Measurements from ENCODE around the gene DCUN1D4.
"Not testable (repeated sequence)": the region's sequence is repeated elsewhere in the genome, so short reads cannot be mapped to it uniquely, and the experiment has no call there.

Gene DCUN1D4

DNA sequence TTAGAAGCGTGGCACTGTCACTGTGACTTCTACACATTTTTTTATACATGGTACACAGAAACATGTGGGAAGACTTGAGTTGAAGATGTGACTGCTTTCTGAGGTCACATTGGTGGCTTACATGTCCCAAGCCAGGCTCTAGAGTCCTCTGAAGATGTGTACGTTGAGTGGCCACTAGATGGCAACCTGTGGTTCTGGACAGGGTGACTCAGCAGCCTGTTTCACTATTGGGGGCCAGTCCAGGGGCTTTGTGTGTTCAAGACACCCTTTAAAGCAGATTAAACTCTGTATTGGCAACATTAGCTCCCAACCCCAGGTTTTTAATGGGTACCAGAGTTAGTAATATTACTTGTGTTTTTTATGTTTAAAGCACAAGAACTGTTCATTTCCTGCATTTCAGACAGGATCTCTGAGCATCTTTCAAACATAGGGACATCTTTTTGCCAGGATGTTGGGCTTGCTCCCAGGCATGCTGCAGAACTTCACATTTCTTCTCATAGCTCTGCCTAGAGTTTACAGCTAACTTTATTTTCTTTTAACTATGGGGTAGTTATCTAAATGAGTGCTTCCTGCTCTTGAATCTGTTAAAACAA is 53.0 kb downstream of the DCUN1D4 start:
- DNase-seq, result peak; percentile 6 to 49

DNA sequence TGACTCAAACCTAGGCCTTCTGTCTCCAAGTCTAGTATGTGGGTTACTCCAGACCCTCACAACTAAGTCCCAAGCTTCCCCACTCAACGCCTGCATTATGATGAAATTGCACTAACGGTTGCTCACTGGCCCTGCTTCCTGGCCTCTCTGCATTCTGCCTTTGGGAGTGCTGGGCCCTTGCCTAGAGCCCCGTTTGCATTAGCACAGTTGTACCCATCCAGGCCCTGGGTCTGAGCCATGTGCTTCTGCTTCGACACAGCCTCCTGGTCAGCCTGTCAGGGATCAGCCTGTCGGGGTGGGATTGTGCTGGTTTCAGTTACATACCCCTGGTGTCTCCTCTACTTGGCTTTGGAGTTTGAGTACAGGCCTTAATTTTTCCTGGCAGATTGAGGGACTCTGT is 58.4 kb downstream of the DCUN1D4 start:
- no peak for DNase-seq

DNA sequence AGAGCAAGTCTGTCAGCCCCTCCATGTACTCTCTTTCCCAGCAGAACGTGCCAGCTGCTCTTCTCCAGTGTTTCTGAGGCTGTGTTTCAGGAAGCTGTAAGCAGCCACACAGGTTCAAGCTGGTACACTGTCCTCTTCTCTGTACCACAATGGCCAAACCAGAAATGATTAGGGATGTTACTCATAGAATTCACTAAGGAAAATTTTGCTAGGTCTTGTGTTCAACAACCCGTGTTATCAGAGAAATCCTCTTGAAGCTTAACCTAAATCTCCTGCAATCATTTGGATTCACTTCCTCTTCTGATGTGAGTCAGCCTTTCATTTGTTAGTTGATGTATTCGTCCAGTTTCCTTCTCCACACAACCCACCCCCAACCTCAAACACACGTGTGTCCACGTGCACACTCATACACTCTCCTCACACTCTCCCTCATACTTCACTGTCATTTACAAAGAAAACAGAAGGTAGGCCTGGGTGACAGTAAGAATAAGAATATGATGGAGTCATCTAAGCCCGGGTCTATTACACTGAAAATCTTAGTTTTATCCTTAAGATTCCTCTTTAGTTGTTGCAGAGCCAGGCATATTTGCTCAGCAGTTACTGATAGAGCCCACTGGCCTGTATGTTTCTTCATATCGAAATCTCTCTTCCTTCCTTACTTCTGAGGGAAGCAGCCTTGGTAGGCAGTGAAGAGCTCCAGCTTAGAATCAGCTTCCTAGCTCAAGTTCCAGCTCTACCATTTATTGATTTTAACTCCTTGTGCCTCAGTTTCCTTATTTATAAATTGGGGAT is 63.4 kb downstream of the DCUN1D4 start:
- no peak for DNase-seq

DNA sequence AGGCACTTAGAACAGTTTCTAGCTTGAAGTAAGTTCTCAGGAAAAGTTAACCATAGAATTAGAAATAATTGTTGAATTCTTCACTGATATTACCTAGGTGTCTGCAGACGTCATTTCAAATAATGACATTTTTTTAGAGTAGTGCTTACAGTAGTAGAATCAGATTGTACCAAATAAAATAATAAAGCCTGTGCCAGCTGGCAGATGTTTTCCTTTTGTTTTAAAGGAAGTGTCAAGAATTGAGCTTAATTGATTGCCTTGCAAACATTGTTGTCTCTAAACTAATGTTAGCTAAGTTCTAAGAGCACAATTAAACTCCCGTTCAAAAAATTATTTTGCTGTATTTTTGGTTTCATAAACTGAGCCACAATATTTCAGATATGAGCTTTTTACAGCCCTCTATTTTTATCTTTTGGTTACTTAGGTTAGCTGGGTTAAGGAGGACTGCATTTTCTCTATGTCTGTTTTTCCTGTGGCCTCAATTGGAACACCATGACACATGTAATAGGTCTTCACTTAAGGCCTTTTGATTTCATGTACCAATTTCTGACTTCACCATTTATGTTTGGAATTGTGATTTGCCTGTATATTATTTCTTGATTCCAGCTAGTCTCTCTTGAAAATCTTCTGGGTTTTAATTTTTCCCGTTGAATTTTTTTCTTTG is 64.2 kb downstream of the DCUN1D4 start:
- DNase-seq, result no peak

DNA sequence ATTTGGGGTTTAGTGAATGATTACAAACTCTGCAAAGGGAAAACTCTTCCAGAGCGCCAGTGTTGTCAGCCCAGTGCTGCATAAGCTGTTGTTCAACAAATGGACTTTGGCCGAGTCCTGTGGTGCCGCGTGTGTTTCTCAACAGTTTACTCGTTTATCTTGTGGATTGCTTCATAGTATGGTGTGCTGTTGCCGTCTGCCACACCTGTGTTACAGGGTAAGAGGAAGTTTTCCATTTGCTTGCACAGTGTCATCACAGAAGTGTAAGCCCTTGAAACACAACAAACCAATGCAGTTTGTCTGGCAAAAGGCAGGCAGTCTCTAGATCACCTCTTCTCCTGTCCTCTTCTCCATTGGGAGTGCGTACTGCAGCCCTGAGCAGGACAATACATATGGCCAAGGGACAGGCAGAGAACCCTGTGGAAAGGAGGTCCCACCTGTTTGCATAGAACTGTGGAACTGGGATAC is 66.3 kb downstream of the DCUN1D4 start:
- DNase-seq, result no peak

DNA sequence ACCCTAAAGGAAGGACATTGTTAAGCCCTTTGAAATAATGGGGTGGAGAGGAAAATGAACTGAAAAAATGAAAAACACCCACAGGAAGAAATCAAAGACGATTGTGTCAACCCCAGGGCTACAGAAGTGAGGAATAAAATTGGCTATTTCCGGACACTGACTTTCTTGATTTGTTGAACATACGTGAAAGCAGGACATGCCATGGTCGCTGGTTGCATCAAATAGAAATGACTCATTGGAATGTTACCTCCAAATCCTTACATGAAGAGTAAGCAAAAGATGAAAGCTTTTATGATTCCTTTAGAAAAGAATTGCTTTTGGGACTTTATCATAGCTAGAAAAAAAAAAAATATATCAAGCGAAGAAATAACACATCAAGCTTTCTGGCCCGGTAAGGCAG is 75.3 kb downstream of the DCUN1D4 start:
- no peak for DNase-seq

DNA sequence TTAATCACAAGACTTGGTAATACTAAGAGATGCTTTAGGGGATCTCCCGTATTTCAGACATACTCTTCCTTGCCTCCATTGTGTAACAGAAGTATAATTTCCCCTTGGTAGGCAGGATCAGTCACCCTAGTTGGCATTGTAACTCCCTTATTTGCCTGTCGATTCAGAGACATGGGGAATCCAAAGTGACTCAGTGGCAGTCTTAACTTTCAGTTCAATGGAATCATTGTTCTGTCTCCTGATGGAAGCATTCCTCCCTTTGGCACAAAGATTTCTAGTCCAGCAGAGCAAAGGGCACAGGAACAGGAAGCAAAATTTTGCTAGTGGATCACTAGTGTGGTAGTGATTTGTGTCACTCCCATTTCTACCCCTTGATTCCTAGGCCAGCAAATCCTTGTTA is 80.4 kb downstream of the DCUN1D4 start:
- DNase-seq, result no peak

DNA sequence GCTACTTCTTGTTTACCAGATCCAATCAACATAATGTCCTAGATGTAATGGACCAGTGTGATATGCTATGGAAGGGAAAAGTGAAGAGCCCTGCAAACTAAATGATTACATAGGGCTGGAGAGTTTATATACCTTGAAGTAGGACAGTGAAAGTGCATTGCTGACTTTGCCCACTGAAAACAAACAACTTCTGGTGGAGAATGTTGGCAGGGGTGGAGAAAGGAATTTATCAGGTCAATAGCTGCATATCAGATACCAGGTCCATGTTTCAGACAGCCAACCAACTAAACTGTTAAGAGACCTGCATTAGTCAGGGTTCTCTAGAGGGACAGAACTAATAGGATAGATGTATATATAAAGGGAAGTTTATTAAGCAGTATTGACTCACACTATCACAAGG is 82.4 kb downstream of the DCUN1D4 start:
- no peak for DNase-seq

DNA sequence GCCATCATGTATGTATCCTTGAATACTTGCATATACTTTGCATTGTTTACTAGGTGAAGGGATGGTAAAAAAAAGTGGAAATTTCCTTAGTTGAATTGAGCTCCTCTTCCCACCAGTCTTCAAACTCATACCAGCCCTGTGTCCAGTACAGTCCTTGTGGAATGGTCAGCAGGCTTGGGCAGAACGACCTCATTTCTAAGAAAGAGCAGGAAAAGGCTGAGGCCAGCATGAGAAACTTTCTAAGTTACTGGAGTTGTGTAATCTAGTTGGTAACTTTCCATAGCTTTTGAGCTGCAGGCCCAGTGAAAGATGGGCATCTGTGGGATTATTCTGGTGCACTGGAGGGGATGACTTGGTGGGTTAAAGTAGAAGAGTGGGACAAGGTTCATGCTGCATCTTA is 87.6 kb downstream of the DCUN1D4 start:
- no peak for DNase-seq

DNA sequence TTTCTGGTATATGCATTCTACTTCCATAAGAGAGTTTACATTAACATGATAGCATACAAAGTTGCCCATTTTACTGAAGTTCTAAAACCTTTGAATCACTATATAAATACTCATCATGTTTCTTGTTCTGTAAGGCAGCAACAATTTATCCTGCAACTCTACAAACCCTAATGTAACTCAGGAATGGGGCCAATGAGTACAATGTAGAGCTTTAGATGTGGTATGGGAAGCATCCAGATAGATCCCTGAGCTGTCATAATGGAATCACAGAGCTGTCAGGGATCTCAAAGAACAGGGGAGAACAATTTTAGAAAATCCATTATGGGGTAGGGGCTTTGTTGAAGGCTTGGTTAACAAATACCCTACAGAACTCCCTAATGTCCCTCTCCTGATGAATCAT is 88.5 kb downstream of the DCUN1D4 start:
- no peak for DNase-seq

DNA sequence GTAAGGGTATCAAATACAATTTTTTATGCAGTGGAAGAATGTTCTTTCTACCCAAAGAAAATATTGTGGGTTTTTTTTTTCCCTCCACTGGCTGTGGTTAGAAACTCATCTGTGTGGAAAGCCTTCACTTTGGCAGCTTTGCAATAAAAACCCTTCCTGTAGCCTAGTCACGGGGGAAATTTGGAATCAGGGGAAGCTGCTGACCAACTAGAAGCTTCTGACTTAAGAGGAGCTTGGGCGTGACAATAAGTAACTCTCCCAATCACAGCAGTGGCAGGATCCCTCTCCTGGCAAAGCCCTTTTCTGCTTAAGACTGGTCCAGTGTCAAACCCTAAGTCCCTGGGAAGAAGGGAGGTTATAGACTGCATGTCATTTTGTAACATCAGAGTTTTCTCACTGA is 89.3 kb downstream of the DCUN1D4 start:
- no peak for DNase-seq

DNA sequence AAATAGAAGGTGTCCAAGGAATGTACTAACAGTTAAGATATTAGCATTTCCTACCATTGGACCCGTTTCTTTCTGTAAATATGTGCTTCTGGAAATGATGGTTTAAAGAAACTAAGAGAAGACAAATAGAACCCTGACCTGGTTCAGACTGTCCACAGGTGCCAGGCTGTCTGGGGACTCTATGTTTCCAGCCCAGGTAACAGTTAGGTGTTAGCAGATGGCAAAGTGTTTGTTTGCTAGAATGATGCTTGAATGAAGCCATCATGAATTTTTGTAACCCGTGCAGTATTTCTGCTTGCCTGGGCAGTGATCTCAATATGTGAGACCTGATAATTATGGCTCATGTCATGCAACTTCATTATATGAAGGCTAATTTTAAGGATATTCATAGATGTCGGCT is 89.7 kb downstream of the DCUN1D4 start:
- no peak for DNase-seq

DNA sequence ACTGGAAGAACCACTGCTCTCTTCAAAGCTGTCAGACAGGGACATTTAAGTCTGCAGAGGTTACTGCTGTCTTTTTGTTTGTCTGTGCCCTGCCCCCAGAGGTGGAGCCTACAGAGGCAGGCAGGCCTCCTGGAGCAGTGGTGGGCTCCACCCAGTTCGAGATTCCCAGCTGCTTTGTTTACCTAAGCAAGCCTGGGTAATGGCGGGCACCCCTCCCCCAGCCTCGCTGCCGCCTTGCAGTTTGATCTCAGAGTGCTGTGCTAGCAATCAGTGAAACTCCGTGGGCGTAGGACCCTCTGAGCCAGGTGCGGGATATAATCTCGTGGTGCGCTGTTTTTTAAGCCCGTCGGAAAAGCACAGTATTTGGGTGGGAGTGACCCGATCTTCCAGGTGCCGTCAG is 97.5 kb downstream of the DCUN1D4 start:
- DNase-seq, result not testable (repeated sequence)

DNA sequence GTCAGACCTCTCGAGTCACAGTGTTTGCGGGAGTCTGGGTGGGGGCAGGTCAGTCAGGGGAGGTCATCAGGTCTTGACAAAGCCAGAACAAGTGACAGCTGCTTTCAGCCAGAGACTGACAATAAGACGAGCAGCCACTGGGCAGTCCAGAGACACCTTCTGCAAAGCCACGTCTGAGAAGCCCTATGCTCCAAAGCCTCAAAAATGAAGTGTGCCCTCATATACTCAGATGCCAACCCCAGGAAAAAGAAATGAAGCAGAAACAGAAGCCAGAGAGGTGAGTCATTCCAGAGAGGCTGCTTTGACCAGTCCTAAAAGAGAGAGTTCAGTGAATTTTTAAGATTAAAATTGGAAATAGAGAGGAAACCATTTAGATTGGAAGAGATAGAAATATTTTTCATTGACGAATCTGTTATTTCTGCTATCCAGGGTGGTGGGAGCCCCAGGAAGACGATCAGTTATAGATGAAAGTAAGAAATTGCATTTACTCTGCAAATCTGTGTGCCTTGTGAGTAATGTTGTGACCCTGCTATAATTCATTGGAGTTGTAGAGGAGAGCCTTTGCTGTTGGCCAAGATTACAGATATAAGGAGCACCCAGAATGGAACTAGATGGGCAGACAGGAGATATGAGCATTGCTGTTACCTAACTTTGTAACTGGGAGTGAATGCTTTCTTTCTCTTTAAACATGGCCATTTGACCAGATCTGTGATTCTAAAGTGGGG is 99.3 kb downstream of the DCUN1D4 start:
- no peak for DNase-seq

DNA sequence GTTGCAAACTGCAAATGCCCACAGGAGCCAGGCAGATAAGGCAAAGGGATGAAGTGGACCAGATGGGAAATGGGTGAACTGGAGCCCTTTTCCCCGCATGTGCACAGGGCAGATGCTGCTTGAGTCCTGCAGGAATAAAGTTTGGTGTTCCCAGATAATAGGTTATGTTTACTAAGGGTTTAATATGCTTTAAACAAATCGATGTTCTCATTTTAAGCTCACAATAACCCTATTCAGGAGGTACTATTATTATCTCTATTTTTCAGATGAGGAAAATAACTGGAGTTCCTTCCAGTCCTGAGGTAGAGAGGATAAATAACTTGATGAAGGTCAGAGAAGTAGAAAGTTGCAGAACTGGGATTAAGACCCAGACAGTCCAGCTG is 99.9 kb downstream of the DCUN1D4 start:
- no peak for DNase-seq

DNA sequence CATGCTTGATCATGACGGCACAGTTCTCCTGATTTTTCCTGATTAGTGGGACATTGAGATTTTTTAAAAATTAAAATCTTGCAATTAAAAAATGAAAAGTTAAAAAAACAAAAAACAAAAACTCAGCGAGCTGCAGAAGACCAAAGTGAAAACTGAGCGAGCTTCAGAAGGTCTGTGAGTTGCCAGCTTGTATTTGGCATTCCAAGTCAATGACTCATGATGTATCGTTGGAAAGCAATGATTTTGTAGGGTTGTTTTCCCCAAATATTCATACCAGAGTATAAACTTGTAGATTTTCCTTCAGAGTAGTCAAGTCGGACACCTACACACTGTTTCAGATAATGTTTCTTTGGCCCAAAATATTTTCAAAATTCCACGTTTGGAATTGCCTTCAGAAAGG is 100.3 kb downstream of the DCUN1D4 start:
- DNase-seq, result no peak

DNA sequence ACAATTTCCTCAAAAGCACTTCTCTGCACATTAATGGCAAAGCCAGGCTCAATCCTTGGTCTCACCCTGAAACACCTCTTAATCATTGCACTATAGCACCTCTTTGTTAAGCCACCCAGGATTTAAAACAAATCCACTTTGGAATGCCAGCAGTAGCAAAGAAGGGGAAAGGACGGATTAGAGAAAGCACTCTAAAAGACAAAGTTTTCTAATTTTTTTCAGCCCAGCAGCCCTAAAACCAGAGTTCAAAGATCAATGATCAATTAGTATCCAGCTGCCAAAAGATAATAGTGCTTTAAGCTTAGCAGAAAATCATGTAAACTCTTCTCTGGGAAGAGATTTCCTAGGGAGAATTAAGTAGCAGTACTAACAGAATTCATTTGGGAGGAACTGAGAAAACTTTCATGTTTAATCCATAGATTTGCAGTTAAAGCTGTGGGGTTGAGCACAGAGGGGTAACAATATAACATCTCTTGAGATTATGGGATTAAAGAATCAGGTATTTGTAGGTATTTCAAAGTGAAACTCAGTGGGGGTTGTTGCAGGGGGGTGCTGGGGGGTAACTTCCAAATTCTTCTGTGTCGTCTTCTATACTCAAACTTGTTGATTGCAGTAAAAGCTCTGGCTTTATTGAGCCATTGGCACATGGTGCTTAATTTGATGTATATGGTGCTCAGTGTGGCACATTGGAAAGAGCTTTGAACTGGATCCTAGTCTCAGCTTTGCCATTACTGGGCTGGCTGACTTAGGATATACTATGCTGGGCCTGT is 115.4 kb downstream of the DCUN1D4 start:
- no peak for DNase-seq

DNA sequence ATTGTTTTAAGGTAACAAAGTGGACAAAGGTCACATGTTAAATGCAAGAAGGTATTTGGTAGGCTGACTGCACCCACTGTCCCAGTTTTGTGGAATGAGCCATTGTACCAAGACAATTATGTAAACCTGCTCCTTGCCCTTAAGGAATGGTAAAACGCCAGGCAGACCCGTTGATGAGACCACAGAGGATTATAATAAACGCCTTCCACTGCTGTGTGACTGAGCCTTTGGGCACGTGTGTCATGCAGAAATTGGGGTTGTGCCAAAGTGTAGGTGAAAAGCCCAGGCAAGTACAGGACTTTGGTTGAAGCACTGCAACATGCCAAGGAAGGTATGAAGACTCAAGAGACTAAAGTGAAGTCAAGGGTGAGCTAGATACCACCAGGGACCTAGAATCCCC is 117.5 kb downstream of the DCUN1D4 start:
- no peak for DNase-seq

DNA sequence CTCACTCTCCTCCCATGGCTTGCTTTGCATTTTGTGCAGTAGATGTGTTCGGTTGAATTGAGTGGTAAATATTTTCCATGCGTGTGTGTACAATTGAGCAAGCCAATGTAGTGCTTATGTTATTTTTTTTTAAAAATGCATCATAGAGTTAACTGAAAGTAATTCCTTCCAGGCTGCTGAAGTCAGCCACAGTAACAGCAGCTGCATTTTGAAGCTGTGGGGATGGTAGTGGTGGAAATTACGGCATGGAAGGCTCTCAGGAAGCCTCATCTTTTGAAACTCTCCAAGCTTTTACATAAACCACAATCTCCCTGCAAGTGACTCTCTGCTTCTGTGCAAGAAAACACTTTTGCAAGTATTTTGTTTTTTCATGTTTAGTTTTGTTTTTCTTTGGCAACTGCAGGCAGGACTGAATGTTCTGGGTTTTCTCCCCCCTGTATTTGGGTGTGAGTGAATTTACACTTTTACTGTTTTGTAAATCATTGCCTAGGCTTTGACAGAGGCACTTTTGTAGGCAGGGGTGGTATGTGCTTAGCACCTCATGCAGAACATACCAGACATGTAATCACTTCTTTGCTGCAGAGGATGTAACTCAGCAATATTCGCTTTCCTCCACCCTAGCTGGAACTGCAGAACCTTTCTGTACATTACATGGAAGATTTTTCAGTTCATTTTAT is 121.0 kb downstream of the DCUN1D4 start:
- no peak for DNase-seq

DNA sequence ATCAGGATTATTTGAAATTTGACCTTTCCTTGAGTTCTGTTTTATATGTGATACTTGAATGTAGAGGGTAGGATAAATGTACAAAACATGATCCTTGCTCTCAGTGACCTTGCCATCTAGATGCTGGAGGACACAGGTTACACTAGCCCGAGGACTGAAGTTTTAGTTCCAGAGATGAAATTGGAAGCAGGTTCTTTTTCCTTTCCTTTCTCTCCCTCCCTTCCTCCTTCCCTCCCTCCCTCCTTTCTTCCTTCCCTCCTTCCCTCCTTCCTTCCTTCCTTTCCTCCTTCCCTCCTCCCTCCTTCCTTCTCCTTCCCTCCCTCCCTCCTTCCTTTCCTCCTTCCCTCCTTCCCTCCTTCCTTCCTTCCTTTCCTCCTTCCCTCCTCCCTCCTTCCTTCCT is 122.9 kb downstream of the DCUN1D4 start:
- no peak for DNase-seq
